ENCODE data around the gene VGLL4. TPM values are rescaled to one million over a fixed set of nuclear protein-coding genes. Genes with fewer than 3 reads are reported as not detected.

Gene VGLL4
- total RNA-seq, 2 donors from 2014 or later: 87.2 to 203 TPM

DNA sequence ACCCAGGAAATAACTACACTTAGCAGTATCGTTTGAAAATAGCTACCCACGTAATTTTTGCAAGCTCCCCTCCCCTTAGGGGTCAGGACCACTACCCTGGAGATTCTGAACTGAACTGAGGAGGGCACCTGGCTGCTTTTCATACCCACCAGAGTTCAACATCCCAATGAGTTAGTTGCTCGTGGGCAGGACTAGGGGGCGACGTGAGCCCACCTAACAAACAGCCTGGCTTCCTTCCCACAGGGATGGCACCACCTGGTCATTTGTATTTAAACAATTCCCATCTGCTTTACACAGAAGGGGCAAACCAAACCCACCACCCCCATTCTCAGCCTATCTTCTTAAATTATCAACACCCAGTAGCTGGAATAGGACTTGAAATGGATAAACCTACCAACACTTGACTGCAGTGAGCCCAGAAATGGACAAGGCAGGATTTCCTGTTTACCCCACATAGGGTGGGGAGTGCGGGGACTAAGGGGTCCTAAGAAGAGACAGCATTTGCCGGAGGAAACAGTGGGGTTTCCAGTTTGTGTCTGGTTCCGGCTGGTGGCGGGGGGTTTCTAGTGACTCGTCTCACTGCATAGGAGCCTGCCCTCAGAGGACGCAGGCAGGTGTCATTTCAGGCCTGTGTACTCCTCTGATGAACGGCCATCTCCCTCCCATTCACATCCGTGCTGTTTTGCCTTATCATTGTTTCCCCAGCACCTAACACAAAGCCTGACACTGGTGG, 11.6 kb upstream of the VGLL4 start:
- no peaks in the 10 kb centered on the region for H3K9me3 ChIP-seq
- TF ChIP-seq, protein P1, sequence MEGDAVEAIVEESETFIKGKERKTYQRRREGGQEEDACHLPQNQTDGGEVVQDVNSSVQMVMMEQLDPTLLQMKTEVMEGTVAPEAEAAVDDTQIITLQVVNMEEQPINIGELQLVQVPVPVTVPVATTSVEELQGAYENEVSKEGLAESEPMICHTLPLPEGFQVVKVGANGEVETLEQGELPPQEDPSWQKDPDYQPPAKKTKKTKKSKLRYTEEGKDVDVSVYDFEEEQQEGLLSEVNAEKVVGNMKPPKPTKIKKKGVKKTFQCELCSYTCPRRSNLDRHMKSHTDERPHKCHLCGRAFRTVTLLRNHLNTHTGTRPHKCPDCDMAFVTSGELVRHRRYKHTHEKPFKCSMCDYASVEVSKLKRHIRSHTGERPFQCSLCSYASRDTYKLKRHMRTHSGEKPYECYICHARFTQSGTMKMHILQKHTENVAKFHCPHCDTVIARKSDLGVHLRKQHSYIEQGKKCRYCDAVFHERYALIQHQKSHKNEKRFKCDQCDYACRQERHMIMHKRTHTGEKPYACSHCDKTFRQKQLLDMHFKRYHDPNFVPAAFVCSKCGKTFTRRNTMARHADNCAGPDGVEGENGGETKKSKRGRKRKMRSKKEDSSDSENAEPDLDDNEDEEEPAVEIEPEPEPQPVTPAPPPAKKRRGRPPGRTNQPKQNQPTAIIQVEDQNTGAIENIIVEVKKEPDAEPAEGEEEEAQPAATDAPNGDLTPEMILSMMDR (IDR thresholded peaks at IDR 0.05): peak in 1 of 4 experiments; percentile 5
- TF ChIP-seq POLR2A (IDR thresholded peaks at IDR 0.05) (no peak), POLR2AphosphoS5 (IDR thresholded peaks at IDR 0.05) (no peak)
- intact Hi-C loops (cut with DNase I): loop anchor here (5.0 to 10.0 kb wide), 2 partner anchors 147 to 189 kb away; partner anchors contain the start of gene TAMM41
- no peaks in the 10 kb centered on the region for H3K36me3 ChIP-seq
- H3K4me3 ChIP-seq: no peak overlapping the region
- H3K27ac ChIP-seq: no peak overlapping the region
- no peaks in the 10 kb centered on the region for H3K27me3 ChIP-seq (replicated peaks; ENCODE audit: insufficient read depth)
- 73% methylated on average over 13 of the region's 13 CpGs for whole genome bisulfite sequencing
- no peak for DNase-seq (ENCODE audit: low spot score)
- H3K4me1 ChIP-seq (replicated peaks): no peaks in the 10 kb centered on the region

DNA sequence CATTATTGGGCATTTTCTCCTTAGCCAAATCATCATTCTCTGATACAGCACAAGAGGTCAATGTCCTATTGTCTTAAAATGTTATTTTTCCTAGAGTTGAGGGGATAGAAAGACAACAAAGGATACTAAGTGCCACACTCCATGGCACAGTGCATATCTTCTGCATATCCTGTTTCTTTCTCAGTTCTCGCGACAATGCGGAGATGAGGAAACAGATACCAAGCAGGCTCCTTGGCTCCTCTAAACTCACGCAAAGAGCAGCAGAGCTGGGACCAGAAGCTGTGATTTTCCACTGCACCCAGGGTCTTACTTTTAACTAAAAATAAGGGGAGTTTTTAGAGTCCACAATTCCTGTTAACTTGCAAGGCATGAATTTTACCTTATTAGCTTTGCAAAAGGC, 10.5 kb upstream of the VGLL4 start:
- Histone ChIP-seq H3K36me3 (no peaks in the 10 kb centered on the region), H3K27ac (no peak overlapping the region), H3K27me3 (replicated peaks; ENCODE audit: insufficient read depth) (no peaks in the 10 kb centered on the region), H3K4me1 (replicated peaks) (no peaks in the 10 kb centered on the region), H3K9me3 (no peaks in the 10 kb centered on the region), H3K4me3 (no peak overlapping the region)
- no peak for DNase-seq (ENCODE audit: low spot score)
- TF ChIP-seq POLR2AphosphoS5 (IDR thresholded peaks at IDR 0.05) (no peak), POLR2A (IDR thresholded peaks at IDR 0.05) (no peak)
- TF ChIP-seq, protein P1 (IDR thresholded peaks at IDR 0.05): no peak
- intact Hi-C loops (cut with DNase I): loop anchor here (10.0 kb wide), 1 partner anchor 191 kb away; the partner anchor contains the start of gene TAMM41
- 86% methylated on average over 4 of the region's 4 CpGs for WGBS

DNA sequence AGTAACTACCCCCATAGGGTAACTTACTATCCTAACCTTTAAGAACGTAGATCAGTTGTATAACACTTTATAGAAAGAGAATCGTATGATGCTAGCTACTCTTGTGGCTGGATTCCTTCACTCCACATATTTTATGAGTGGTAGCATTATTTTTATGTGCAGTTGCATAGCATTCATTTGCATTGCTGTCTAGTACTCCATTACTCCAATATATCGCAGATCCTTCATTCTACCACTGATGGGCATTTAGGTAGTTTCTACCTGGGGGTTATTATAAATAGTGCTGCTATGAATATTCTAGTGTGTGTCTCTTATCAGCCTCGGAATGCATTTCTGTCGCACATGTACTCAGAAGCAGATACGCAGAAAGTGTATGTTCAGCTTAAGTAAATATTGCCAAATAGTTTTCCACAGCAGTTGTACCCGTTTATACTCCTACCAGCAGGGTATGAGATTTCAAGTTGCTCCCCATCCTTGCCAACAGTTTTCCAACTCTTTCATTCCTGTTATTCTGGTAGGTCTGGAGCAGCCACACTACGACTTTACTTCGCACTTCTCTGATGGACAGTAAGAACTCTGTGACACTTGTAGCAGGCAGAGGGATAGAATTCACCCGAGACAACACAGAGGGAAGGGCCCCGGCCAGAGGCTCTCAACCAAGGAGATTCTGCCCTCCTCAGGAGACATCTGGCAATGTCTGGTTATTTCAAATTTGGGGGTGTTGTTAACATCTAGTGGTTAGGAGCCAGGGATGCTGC, 9.8 kb upstream of the VGLL4 start:
- Histone ChIP-seq H3K36me3 (no peaks in the 10 kb centered on the region), H3K4me1 (replicated peaks) (no peaks in the 10 kb centered on the region), H3K27me3 (replicated peaks; ENCODE audit: insufficient read depth) (no peaks in the 10 kb centered on the region), H3K9me3 (no peaks in the 10 kb centered on the region), H3K4me3 (no peak overlapping the region), H3K27ac (no peak overlapping the region)
- intact Hi-C loops (cut with DNase I): loop anchor here (10.0 kb wide), 1 partner anchor 191 kb away; the partner anchor contains the start of gene TAMM41
- WGBS: 54% methylated on average over 11 of the region's 11 CpGs
- peak; percentile 75 for TF ChIP-seq POLR2AphosphoS5 (IDR thresholded peaks at IDR 0.05)
- no peak for TF ChIP-seq POLR2A (IDR thresholded peaks at IDR 0.05)
- TF ChIP-seq, protein P1 (IDR thresholded peaks at IDR 0.05): peak in 2 of 4 experiments; percentile 26 to 29
- peak; percentile 60 for DNase-seq (ENCODE audit: low spot score)

DNA sequence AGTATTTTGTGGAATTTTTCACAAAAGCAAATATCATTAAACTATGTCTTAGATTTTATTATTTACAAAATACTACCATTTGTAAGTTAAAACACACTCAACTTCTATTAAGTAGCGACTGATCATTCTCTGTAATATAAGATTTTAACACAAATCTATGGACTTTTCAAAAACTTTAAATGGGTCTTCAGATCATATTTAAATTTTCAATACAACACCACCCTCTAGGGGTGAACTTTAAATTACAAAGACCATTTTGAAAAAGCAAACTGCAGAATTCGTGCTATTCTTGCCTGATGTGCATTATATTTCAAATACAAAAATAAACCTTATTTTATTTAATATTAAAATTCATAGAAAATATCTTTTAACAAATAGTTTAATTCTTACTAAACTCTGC, 8.2 kb upstream of the VGLL4 start:
- TF ChIP-seq, protein P1 (IDR thresholded peaks at IDR 0.05): peak; percentile 21 to 64 (median 50)
- TF ChIP-seq POLR2AphosphoS5 (IDR thresholded peaks at IDR 0.05) (no peak), POLR2A (IDR thresholded peaks at IDR 0.05) (no peak)
- H3K27me3 ChIP-seq (replicated peaks; ENCODE audit: insufficient read depth): no peaks in the 10 kb centered on the region
- H3K36me3 ChIP-seq: no peaks in the 10 kb centered on the region
- H3K4me1 ChIP-seq (replicated peaks): no peaks in the 10 kb centered on the region
- no peak for DNase-seq (ENCODE audit: low spot score)
- H3K9me3 ChIP-seq: no peaks in the 10 kb centered on the region
- 20% methylated on average over 2 of the region's 2 CpGs for WGBS
- intact Hi-C loops (cut with DNase I): loop anchor here (2.0 to 10.0 kb wide), 2 partner anchors 193 to 271 kb away; partner anchors contain the start of gene TAMM41
- no peak overlapping the region for H3K27ac ChIP-seq
- no peak overlapping the region for H3K4me3 ChIP-seq

Measured in prostate gland (tissue), 2 donors.